ENCODE data around the gene DEAF1. TPM values are rescaled to one million over a fixed set of nuclear protein-coding genes. Genes with fewer than 3 reads are reported as not detected.

Gene DEAF1
- total and polyA plus RNA-seq, 9 of the 15 experiments (the other 6 are each of a cell fraction or from before 2014, with no cell fraction given) = 2.0 to 69.1 (median 26.8) TPM

DNA sequence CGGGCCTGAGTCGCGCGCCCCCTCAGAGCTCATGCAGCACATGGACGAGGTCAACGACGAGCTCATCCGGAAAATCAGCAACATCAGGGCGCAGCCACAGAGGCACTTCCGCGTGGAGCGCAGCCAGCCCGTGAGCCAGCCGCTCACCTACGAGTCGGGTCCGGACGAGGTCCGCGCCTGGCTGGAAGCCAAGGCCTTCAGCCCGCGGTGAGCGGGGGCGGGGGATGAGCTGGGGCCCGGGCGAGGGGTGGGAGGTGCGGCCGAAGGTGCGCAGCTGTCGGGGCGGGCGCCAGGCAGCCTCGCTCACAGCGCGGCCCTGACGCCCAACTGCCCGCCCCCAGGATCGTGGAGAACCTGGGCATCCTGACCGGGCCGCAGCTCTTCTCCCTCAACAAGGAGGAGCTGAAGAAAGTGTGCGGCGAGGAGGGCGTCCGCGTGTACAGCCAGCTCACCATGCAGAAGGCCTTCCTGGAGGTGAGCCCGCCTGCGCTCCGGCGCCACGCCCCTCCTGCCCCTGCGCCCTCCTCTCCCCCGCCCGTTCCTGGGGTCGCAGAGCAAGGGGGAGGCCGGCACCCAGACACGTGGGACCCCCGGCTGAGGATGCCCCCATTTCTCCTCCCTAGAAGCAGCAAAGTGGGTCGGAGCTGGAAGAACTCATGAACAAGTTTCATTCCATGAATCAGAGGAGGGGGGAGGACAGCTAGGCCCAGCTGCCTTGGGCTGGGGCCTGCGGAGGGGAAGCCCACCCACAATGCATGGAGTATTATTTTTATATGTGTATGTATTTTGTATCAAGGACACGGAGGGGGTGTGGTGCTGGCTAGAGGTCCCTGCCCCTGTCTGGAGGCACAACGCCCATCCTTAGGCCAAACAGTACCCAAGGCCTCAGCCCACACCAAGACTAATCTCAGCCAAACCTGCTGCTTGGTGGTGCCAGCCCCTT is 31.5 kb upstream of the DEAF1 start (continued):
- TF ChIP-seq HNRNPLL (IDR thresholded peaks at IDR 0.05; ENCODE audit: low read depth, low read length, poor library complexity, severe bottlenecking) (peak; percentile 5), MYC (IDR thresholded peaks at IDR 0.05; ENCODE audit: low read depth, low read length) (peak; percentile 54; the same call in 1 of the 2 replicates), MYC (CRISPR knock-in tag; IDR thresholded peaks at IDR 0.05; ENCODE audit: borderline replicate concordance, low read depth) (0 out of 2 replicates have a peak, but pooled peaks have one; percentile 19), ZNF57 (CRISPR knock-in tag; IDR thresholded peaks at IDR 0.05) (no peak), POLR3G (IDR thresholded peaks at IDR 0.05; ENCODE audit: extremely low read depth, insufficient read length, insufficient replicate concordance) (no peak), RB1 (IDR thresholded peaks at IDR 0.05; ENCODE audit: low read depth) (peak; percentile 57; the same call in 1 of the 2 replicates), JUN (IDR thresholded peaks at IDR 0.05; ENCODE audit: borderline replicate concordance, low read depth, low read length) (no peak), JUN (CRISPR knock-in tag; IDR thresholded peaks at IDR 0.05; ENCODE audit: borderline replicate concordance) (no peak), JUND (IDR thresholded peaks at IDR 0.05; ENCODE audit: borderline replicate concordance, low read depth, low read length) (0 out of 2 replicates have a peak, but pooled peaks have one; percentile 5), JUND (tag; IDR thresholded peaks at IDR 0.05; ENCODE audit: borderline replicate concordance, low read depth, low read length) (no peak), ZNF707 (CRISPR knock-in tag; conservative IDR thresholded peaks at IDR 0.05) (no peak), ZNF12 (CRISPR knock-in tag; IDR thresholded peaks at IDR 0.05) (no peak), KLF16 (IDR thresholded peaks at IDR 0.05) (no peak), CREM (IDR thresholded peaks at IDR 0.05; ENCODE audit: low read depth) (0 out of 2 replicates have a peak, but pooled peaks have one; percentile 30), NRF1 (conservative IDR thresholded peaks at IDR 0.05 in 1 of 2, IDR thresholded peaks at IDR 0.05 in 1 of 2) (peak; percentile 79 to 81), L3MBTL2 (IDR thresholded peaks at IDR 0.05) (peak; percentile 78)
- TF ChIP-seq, protein P1, sequence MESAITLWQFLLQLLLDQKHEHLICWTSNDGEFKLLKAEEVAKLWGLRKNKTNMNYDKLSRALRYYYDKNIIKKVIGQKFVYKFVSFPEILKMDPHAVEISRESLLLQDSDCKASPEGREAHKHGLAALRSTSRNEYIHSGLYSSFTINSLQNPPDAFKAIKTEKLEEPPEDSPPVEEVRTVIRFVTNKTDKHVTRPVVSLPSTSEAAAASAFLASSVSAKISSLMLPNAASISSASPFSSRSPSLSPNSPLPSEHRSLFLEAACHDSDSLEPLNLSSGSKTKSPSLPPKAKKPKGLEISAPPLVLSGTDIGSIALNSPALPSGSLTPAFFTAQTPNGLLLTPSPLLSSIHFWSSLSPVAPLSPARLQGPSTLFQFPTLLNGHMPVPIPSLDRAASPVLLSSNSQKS (CRISPR knock-in tag; IDR thresholded peaks at IDR 0.05) = no peak
- TF ChIP-seq, protein P2, sequence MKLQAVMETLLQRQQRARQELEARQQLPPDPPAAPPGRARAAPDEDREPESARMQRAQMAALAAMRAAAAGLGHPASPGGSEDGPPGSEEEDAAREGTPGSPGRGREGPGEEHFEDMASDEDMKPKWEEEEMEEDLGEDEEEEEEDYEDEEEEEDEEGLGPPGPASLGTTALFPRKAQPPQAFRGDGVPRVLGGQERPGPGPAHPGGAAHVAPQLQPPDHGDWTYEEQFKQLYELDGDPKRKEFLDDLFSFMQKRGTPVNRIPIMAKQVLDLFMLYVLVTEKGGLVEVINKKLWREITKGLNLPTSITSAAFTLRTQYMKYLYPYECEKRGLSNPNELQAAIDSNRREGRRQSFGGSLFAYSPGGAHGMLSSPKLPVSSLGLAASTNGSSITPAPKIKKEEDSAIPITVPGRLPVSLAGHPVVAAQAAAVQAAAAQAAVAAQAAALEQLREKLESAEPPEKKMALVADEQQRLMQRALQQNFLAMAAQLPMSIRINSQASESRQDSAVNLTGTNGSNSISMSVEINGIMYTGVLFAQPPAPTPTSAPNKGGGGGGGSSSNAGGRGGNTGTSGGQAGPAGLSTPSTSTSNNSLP (IDR thresholded peaks at IDR 0.05; ENCODE audit: borderline replicate concordance, low read depth, low read length) = no peak
- TF ChIP-seq, protein P3, sequence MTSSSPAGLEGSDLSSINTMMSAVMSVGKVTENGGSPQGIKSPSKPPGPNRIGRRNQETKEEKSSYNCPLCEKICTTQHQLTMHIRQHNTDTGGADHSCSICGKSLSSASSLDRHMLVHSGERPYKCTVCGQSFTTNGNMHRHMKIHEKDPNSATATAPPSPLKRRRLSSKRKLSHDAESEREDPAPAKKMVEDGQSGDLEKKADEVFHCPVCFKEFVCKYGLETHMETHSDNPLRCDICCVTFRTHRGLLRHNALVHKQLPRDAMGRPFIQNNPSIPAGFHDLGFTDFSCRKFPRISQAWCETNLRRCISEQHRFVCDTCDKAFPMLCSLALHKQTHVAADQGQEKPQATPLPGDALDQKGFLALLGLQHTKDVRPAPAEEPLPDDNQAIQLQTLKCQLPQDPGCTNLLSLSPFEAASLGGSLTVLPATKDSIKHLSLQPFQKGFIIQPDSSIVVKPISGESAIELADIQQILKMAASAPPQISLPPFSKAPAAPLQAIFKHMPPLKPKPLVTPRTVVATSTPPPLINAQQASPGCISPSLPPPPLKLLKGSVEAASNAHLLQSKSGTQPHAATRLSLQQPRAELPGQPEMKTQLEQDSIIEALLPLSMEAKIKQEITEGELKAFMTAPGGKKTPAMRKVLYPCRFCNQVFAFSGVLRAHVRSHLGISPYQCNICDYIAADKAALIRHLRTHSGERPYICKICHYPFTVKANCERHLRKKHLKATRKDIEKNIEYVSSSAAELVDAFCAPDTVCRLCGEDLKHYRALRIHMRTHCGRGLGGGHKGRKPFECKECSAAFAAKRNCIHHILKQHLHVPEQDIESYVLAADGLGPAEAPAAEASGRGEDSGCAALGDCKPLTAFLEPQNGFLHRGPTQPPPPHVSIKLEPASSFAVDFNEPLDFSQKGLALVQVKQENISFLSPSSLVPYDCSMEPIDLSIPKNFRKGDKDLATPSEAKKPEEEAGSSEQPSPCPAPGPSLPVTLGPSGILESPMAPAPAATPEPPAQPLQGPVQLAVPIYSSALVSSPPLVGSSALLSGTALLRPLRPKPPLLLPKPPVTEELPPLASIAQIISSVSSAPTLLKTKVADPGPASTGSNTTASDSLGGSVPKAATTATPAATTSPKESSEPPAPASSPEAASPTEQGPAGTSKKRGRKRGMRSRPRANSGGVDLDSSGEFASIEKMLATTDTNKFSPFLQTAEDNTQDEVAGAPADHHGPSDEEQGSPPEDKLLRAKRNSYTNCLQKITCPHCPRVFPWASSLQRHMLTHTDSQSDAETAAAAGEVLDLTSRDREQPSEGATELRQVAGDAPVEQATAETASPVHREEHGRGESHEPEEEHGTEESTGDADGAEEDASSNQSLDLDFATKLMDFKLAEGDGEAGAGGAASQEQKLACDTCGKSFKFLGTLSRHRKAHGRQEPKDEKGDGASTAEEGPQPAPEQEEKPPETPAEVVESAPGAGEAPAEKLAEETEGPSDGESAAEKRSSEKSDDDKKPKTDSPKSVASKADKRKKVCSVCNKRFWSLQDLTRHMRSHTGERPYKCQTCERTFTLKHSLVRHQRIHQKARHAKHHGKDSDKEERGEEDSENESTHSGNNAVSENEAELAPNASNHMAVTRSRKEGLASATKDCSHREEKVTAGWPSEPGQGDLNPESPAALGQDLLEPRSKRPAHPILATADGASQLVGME (CRISPR knock-in tag; IDR thresholded peaks at IDR 0.05) = no peak
